Measurements from ENCODE around the gene ELOVL5.

ELOVL5 gene

DNA sequence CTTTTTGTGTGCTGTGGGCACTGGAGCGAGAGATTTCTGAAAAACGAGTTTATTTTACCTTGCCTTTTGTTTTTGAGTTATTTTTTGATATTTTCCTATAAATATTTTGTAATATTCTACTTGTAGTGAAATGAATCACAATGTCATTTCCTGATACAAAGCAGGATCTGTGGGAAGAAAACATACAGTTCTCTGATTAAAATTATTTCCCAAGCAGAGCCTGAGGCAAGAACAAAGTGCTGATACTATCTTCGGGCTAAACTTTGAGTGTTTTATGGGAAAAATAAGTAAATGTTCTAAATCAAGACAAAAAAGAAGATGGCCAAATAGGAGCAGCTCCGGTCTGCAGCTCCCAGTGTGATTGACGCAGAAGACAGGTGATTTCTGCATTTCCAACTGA lies 33.7 kb upstream of the ELOVL5 start:
- no peak for TF ChIP-seq CTCF (conservative IDR thresholded peaks at IDR 0.05; ENCODE audit: low read depth, low read length)
- no peak overlapping the region for H3K4me3 ChIP-seq (ENCODE audit: low read depth, low read length)

GRCh38 chr6:53378208-53378607 lies 29.5 kb upstream of the ELOVL5 start:
- DNase-seq (ENCODE audit: low read depth): no peak
- no peak for TF ChIP-seq CTCF (conservative IDR thresholded peaks at IDR 0.05; ENCODE audit: low read depth, low read length)

More for the DNA sequence above, 33.7 kb upstream of the ELOVL5 start:
- DNase-seq (ENCODE audit: low read depth): no peak

GRCh38 chr6:53377793-53378192 lies 29.0 kb upstream of the ELOVL5 start:
- H3K4me3 ChIP-seq (ENCODE audit: low read depth, low read length): no peak overlapping the region
- no peak for TF ChIP-seq CTCF (conservative IDR thresholded peaks at IDR 0.05; ENCODE audit: low read depth, low read length)
- DNase-seq (ENCODE audit: low read depth): no peak

More at GRCh38 chr6:53378208-53378607, 29.5 kb upstream of the ELOVL5 start:
- H3K4me3 ChIP-seq (ENCODE audit: low read depth, low read length): no peak overlapping the region

- DNase-seq (ENCODE audit: low read depth): no peak
- no peak overlapping the region for H3K4me3 ChIP-seq (ENCODE audit: low read depth, low read length)
- no peak for TF ChIP-seq CTCF (conservative IDR thresholded peaks at IDR 0.05; ENCODE audit: low read depth, low read length)
Observed at GRCh38 chr6:53377289-53377688, 28.5 kb upstream of the ELOVL5 start.

DNA sequence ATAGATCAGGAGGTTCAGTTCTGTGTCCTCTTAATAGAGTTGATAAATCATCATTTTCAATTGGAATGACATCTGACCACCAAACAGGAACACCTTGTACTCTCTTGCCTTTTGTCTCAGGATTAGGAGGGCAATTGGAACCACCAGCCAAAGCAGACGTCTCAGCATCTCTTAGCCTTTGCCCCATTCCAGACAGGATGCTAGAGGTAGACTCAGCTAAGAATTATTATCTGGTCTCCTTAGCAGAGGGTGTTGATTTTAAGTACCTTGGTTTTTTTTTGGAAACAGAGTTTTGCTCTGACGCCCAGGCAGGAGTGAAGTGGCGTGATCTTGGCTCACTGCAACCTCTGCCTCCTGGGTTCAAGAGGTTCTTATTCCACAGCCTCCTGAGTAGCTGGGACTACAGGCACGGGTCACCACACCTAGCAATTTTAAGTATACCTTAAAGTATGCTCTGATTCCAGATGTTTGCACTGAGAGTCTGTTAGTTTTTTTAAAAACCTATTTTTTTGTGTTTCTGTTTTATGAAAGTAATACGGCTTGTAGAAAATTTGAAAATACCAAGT lies 28.0 kb upstream of the ELOVL5 start:
- TF ChIP-seq CTCF (conservative IDR thresholded peaks at IDR 0.05; ENCODE audit: low read depth, low read length): no peak
- no peak overlapping the region for H3K4me3 ChIP-seq (ENCODE audit: low read depth, low read length)
- no peak for DNase-seq (ENCODE audit: low read depth)

DNA sequence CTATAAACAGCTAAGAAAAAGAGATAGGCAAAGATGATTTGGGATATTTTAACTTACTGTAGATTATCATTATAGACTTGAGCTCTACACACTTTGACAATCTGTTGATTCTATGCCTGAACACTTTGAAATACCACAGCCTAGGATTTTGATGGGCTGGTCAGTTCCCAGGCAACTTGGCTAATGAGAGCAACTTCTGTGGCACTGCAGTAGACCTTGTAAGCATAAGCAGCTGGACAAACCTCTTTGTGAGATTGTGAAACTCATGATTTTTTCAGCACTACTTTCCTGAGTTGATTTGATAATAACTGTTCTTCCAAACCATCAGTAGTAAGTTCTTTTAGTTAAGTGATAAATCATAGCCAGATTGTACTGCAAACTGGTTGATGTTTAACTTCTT lies 27.1 kb upstream of the ELOVL5 start:
- no peak overlapping the region for H3K4me3 ChIP-seq (ENCODE audit: low read depth, low read length)
- no peak for TF ChIP-seq CTCF (conservative IDR thresholded peaks at IDR 0.05; ENCODE audit: low read depth, low read length)
- peak; percentile 65 for DNase-seq (ENCODE audit: low read depth)

- no peak for DNase-seq (ENCODE audit: low read depth)
- TF ChIP-seq CTCF (conservative IDR thresholded peaks at IDR 0.05; ENCODE audit: low read depth, low read length): no peak
Observed at GRCh38 chr6:53373638-53374037, 24.9 kb upstream of the ELOVL5 start.

More at GRCh38 chr6:53373638-53374037, 24.9 kb upstream of the ELOVL5 start:
- H3K4me3 ChIP-seq (ENCODE audit: low read depth, low read length): no peak overlapping the region
